Measurements from ENCODE around the gene BDNF.

- TF ChIP-seq FOXA1 (IDR thresholded peaks at IDR 0.05) (no peak), CTCF (IDR thresholded peaks at IDR 0.05; ENCODE audit: low read depth, low read length, missing input control) (no peak), RAD21 (IDR thresholded peaks at IDR 0.05) (no peak), MAX (IDR thresholded peaks at IDR 0.05) (no peak), ZBTB33 (IDR thresholded peaks at IDR 0.05) (no peak), REST (IDR thresholded peaks at IDR 0.05) (no peak), ATF3 (IDR thresholded peaks at IDR 0.05) (no peak), SP1 (IDR thresholded peaks at IDR 0.05) (no peak), RXRA (IDR thresholded peaks at IDR 0.05) (no peak), TAF1 (conservative IDR thresholded peaks at IDR 0.05) (no peak), EGR1 (IDR thresholded peaks at IDR 0.05; ENCODE audit: low read depth in 2 of 2) (no peak), YY1 (IDR thresholded peaks at IDR 0.05) (no peak), GABPA (IDR thresholded peaks at IDR 0.05 in 1 of 2, conservative IDR thresholded peaks at IDR 0.05 in 1 of 2) (no peak), JUND (IDR thresholded peaks at IDR 0.05) (no peak)
Measured at GRCh38 chr11:27722953-27723344, 22.7 kb upstream of the BDNF start.

Data from liver (tissue), 3 donors.